B cell (primary cell): ENCODE data around the gene AUTS2. TPM values are rescaled to one million over a fixed set of nuclear protein-coding genes. Genes with fewer than 3 reads are reported as not detected.

ENCODE experiments used
- ATAC-seq: fragments of 200-7000 bp; cut with Tn5 transposase; one replicate; pipeline ENCODE4 v1.10.0; 2021; ENCODE audit warnings: low read depth, mild to moderate bottlenecking, moderate number of reproducible peaks, moderate library complexity
- CTCF ChIA-PET: fragments of 350-600 bp; sonication (Branson Sonifier 250); formaldehyde crosslinking; loops from one replicate; lab custom pipeline; 2021; ENCODE audit warnings: antibody characterized with exemption, inconsistent platforms; lab: Charles Lee
- POLR2A ChIA-PET: fragments of 350-600 bp; sonication (Branson Sonifier 250); formaldehyde crosslinking; loops from one replicate; lab custom pipeline; 2021; ENCODE audit warnings: antibody characterized with exemption; lab: Charles Lee
- DNase-seq: peaks from one replicate; pipeline ENCODE4 v3.0.0; 2013
- H2AFZ ChIP-seq: 2 replicates; pipeline ENCODE4 v1.6.1; 2012; ENCODE audit warnings: mild to moderate bottlenecking, low read depth, low read length; ENCODE audit not compliant: insufficient read depth, poor library complexity, severe bottlenecking
- H3K27ac ChIP-seq, 2 donors: 1 replicate in 1 of 2; 2 replicates in 1 of 2; pipeline ENCODE4 v1.5.1; 2012 to 2013; ENCODE audit warnings: low read length in 2 of 2, mild to moderate bottlenecking in 2 of 2, moderate library complexity in 1 of 2
- H3K27me3 ChIP-seq, 4 experiments: fragments of 200-600 bp in 1 of 4; sonication (generic) in 1 of 4; replicated peaks in 1 of 4; 1 replicate in 2 of 4; 2 replicates in 2 of 4; pipeline versions ENCODE4 v1.6.1 to v1.7.0; 2013 to 2016; ENCODE audit warnings: low read length in 3 of 4, mild to moderate bottlenecking in 2 of 4, mixed read lengths in 1 of 4, moderate library complexity in 1 of 4; ENCODE audit not compliant: insufficient read depth in 4 of 4, control insufficient read depth in 3 of 4; ENCODE audit errors: control extremely low read depth in 1 of 4
- H3K36me3 ChIP-seq, 2 experiments: replicated peaks in 1 of 2; 1 replicate in 1 of 2; 2 replicates in 1 of 2; pipeline versions ENCODE4 v1.6.1 to v1.7.1; 2013; ENCODE audit warnings: low read length in 1 of 2; ENCODE audit not compliant: insufficient read depth in 2 of 2, control insufficient read depth in 1 of 2; ENCODE audit errors: control extremely low read depth in 1 of 2, extremely low read depth in 1 of 2
- H3K4me1 ChIP-seq, 2 donors: fragments of 200-600 bp in 1 of 2; sonication (generic) in 1 of 2; 1 replicate in 1 of 2; 2 replicates in 1 of 2; pipeline versions ENCODE4 v1.5.1 to v1.6.1; 2013 to 2017; ENCODE audit warnings: low read length in 2 of 2; ENCODE audit not compliant: control insufficient read depth in 2 of 2, insufficient read depth in 2 of 2
- H3K4me2 ChIP-seq: replicated peaks from 2 replicates; pipeline ENCODE3; 2012; ENCODE audit warnings: mild to moderate bottlenecking, low read depth, low read length; ENCODE audit not compliant: poor library complexity, severe bottlenecking
- H3K4me3 ChIP-seq, 5 experiments: fragments of 200-600 bp in 1 of 5; sonication (generic) in 1 of 5; 1 replicate in 3 of 5; 2 replicates in 2 of 5; pipeline versions ENCODE4 v1.5.1 to v1.7.0; 2011 to 2016; ENCODE audit warnings: low read length in 4 of 5, mild to moderate bottlenecking in 4 of 5, low read depth in 2 of 5, control low read depth in 1 of 5, moderate library complexity in 1 of 5; ENCODE audit not compliant: insufficient read depth in 1 of 5; ENCODE audit errors: control extremely low read depth in 1 of 5, extremely low read depth in 1 of 5
- H3K79me2 ChIP-seq: fragments of 200-600 bp; sonication (generic); one replicate; pipeline ENCODE4 v1.6.0; 2016; ENCODE audit warnings: low read length; ENCODE audit not compliant: control insufficient read depth, insufficient read depth
- H3K9ac ChIP-seq: fragments of 200-600 bp; sonication (generic); 2 replicates; pipeline ENCODE4 v1.6.1; 2017; ENCODE audit warnings: mild to moderate bottlenecking, low read length, moderate library complexity
- H3K9me3 ChIP-seq, 3 donors: one replicate each; pipeline versions ENCODE4 v1.6.1 to v1.7.1; 2013; ENCODE audit warnings: low read length in 2 of 3; ENCODE audit not compliant: control insufficient read depth in 2 of 3, insufficient read depth in 1 of 3; ENCODE audit errors: control extremely low read depth in 1 of 3
- H4K20me1 ChIP-seq: 2 replicates; pipeline ENCODE4 v1.6.0; 2012; ENCODE audit warnings: mild to moderate bottlenecking, low read length; ENCODE audit not compliant: insufficient read depth, control insufficient read depth, poor library complexity, severe bottlenecking
- H3K27ac Mint-ChIP-seq: one replicate; pipeline ENCODE4 v1.8.0; 2021; ENCODE audit warnings: mixed read lengths
- H3K27me3 Mint-ChIP-seq: one replicate; pipeline ENCODE4 v1.8.0; 2021; ENCODE audit warnings: mixed read lengths
- H3K4me1 Mint-ChIP-seq: one replicate; pipeline ENCODE4 v1.8.0; 2021; ENCODE audit warnings: mixed read lengths
- H3K4me3 Mint-ChIP-seq: one replicate; pipeline ENCODE4 v1.8.0; 2021; ENCODE audit warnings: mixed read lengths
- H3K9me3 Mint-ChIP-seq: one replicate; pipeline ENCODE4 v1.8.0; 2022; ENCODE audit warnings: mixed read lengths; ENCODE audit not compliant: insufficient read depth
- CTCF ChIP-seq: fragments of 200-600 bp; IDR thresholded peaks from one replicate; pipeline ENCODE4 v1.8.0; 2022; ENCODE audit warnings: antibody characterized with exemption, mild to moderate bottlenecking
- EZH2 ChIP-seq: IDR thresholded peaks from 2 replicates; pipeline ENCODE4 v1.6.1; 2012; ENCODE audit warnings: borderline replicate concordance, low read depth, mild to moderate bottlenecking, moderate library complexity, low read length; ENCODE audit not compliant: insufficient read depth, poor library complexity, severe bottlenecking
- WGBS: methylation state at CpG from one replicate; pipeline ENCODE4 v1.1.5; 2013; ENCODE audit warnings: missing lambda C conversion rate; ENCODE audit not compliant: insufficient coverage; 5-methylcytosine and 5-hydroxymethylcytosine counted together
- intact Hi-C: fragments of 100-400 bp; cut with micrococcal nuclease; formaldehyde crosslinking; loops from one replicate; pipeline ENCODE4 v1.10.0; 2022
- polyA plus RNA-seq: library from polyadenylated mRNA; depleted of rRNA; stranded (reverse); fragments of >200 nt; gene quantifications from 2 replicates; pipeline ENCODE4 v1.2.3, GENCODE V29; 2012
- total RNA-seq, 2 donors: library from RNA; stranded (reverse); fragments of 120-200 nt in 1 of 2; gene quantifications; 1 replicate in 1 of 2; 2 replicates in 1 of 2; pipeline versions ENCODE4 v1.2.3 to v1.2.4, GENCODE V29; 2013 to 2022

Gene AUTS2
- total and polyA plus RNA-seq, 2 donors (not counting 1 experiment from before 2014, with no cell fraction given): 22.3 to 35.0 TPM

- H3K27ac Mint-ChIP-seq: no peak overlapping the region
- WGBS: no CpG with 5 or more reads among the region's 3 CpGs
- Histone ChIP-seq H3K9ac (no peak overlapping the region), H3K79me2 (peaks cover 17% of the 10 kb centered on the region), H3K9me3 (no peaks in the 10 kb centered on the region), H2AFZ (no peak overlapping the region), H3K4me2 (no peak overlapping the region), H3K4me3 (no peak overlapping the region), H3K27me3 (no peaks in the 10 kb centered on the region), H3K27ac (no peak overlapping the region), H4K20me1 (peaks cover 4% of the 10 kb centered on the region), H3K4me1 (peaks cover 24 to 28% of the 10 kb centered on the region in 2 donors), H3K36me3 (no peaks in the 10 kb centered on the region)
- no peak overlapping the region for H3K4me3 Mint-ChIP-seq
- H3K9me3 Mint-ChIP-seq: no peaks in the 10 kb centered on the region
- no peaks in the 10 kb centered on the region for H3K27me3 Mint-ChIP-seq
- ATAC-seq (no peak), DNase-seq (no peak)
- ChIA-PET CTCF (interaction anchor here (1.2 kb wide), 1 partner anchor 17 kb away, joined by 3 read pairs; no protein-coding TSS in a partner anchor), POLR2A (interaction anchor here (0.5 kb wide), 1 partner anchor 9 kb away, joined by 6 read pairs; no protein-coding TSS in a partner anchor)
- intact Hi-C loops: loop anchor here (5.0 kb wide), 1 partner anchor 43 kb away; no protein-coding TSS in a partner anchor
- peaks cover 34% of the 10 kb centered on the region for H3K4me1 Mint-ChIP-seq
- TF ChIP-seq CTCF: no peak
- no peak for TF ChIP-seq EZH2
These were observed 287.2 kb downstream of the AUTS2 start for GRCh38 chr7:69885431-69885830.

- no peaks in the 10 kb centered on the region for H3K9me3 Mint-ChIP-seq
- Histone ChIP-seq H3K27me3 (no peaks in the 10 kb centered on the region), H3K9me3 (no peaks in the 10 kb centered on the region), H3K4me3 (no peak overlapping the region), H3K4me1 (peaks cover 10 to 12% of the 10 kb centered on the region in 2 donors), H3K4me2 (peak overlapping the region; percentile 5), H2AFZ (no peak overlapping the region), H3K27ac (no peak overlapping the region), H3K36me3 (no peaks in the 10 kb centered on the region), H3K9ac (no peak overlapping the region), H4K20me1 (peaks cover 4% of the 10 kb centered on the region), H3K79me2 (peaks cover 17% of the 10 kb centered on the region)
- ChIA-PET CTCF (no interaction called here), POLR2A (no interaction called here)
- intact Hi-C loops: loop anchor here (5.0 kb wide), 1 partner anchor 47 kb away; no protein-coding TSS in a partner anchor
- no peak for TF ChIP-seq EZH2
- TF ChIP-seq CTCF: no peak
- H3K27ac Mint-ChIP-seq: no peak overlapping the region
- ATAC-seq: peak; percentile 60
- peaks cover 30% of the 10 kb centered on the region for H3K4me1 Mint-ChIP-seq
- peak; percentile 46 for DNase-seq
- H3K4me3 Mint-ChIP-seq: no peak overlapping the region
- 100% methylated on average over 1 of the region's 6 CpGs for WGBS
- H3K27me3 Mint-ChIP-seq: no peaks in the 10 kb centered on the region
These were observed 291.2 kb downstream of the AUTS2 start for GRCh38 chr7:69889338-69889975.
